ENCODE measurements around the gene ACADSB.

Gene ACADSB

GRCh38 chr10:123001370-123001769 is 7.4 kb upstream of the ACADSB start:
- in situ Hi-C loops (cut with MboI; ENCODE audit: low sequenced_read_pairs), result no loop called here

GRCh38 chr10:123004298-123004697 is 4.5 kb upstream of the ACADSB start:
- in situ Hi-C loops (cut with MboI; ENCODE audit: low sequenced_read_pairs), result no loop called here

GRCh38 chr10:123007558-123008354 is 1.1 kb upstream of the ACADSB start:
- in situ Hi-C loops (cut with MboI; ENCODE audit: low sequenced_read_pairs), result no loop called here

DNA sequence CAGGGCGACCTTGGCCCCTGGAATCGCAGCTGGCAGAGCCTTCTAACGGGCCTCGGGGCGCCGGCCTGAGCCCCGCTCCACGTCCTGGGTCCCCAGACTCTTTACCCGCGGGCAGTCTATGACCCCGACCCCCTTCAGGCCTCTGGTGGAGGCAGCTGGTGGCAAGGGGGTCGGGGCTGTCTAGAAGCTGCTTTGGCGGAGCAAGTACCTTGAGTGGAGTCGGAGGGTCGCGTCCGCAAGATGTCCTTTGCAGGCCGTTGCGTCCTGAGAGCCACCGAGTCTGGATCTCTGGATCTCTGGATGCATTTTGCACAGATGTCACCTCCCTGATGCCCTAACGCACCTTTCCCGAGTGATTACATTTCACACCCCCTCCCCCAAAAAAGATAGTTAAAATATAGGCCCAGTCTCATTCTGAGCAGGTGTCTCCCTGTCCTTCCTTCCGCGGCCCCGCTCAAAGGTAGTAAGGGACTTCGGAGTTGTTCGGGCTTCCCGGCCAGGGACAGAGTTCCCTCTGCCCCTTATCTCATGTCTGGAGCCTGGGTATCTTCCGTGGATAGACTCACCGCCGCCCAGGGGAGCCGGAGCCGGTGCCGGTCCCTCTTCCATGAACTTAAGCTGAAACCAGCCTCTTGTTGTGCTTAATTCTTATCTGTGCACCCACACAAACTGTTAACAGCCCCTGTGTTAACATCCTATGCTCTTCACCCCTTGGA is 457 bp downstream of the ACADSB start:
- in situ Hi-C loops (cut with MboI; ENCODE audit: low sequenced_read_pairs), result no loop called here

DNA sequence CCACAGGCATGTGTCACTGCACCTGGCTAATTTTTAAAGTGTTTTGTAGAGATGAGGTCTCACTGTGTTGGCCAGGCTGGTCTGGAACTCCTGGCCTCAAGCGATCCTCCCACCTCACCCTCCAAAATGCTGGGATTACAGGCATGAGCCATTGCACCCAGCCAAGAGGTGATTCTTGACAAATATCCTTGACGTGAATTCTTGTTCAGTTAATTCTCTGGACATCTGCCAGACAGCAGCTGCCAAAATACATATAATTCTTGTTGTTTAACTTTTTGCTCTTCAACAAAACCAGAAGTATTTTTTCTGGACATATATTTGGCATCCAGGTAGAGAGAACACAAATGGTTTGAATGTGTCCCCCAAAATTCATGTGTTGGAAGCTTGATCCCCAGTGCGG is 3.2 kb downstream of the ACADSB start:
- in situ Hi-C loops (cut with MboI; ENCODE audit: low sequenced_read_pairs), result no loop called here

- in situ Hi-C loops (cut with MboI; ENCODE audit: low sequenced_read_pairs), result no loop called here
These were observed 4.9 kb downstream of the ACADSB start for GRCh38 chr10:123013456-123014419.

GRCh38 chr10:123014772-123015171 is 6.0 kb downstream of the ACADSB start:
- in situ Hi-C loops (cut with MboI; ENCODE audit: low sequenced_read_pairs), result no loop called here

DNA sequence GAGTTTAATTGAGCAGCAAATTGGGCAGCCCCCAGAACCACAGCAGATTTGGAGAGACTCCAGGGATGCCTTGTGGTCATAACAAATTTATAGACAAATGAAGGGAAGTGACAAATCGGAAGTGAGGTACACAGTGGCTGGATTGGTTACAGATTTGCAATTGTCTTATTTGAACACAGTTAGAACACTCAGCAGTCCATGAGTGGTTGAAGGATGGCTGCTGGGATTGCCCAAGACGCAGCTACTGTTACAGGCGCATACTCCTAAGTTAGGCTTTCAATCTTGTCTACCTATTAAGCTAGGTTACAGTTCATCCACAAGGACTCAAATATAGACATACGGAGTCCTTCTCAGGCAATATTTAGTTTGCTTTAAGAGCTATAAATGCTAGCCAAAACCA is 7.4 kb downstream of the ACADSB start:
- in situ Hi-C loops (cut with MboI; ENCODE audit: low sequenced_read_pairs), result no loop called here

GRCh38 chr10:123017421-123018165 is 8.8 kb downstream of the ACADSB start:
- in situ Hi-C loops (cut with MboI; ENCODE audit: low sequenced_read_pairs), result no loop called here

GRCh38 chr10:123018531-123018930 is 9.7 kb downstream of the ACADSB start:
- in situ Hi-C loops (cut with MboI; ENCODE audit: low sequenced_read_pairs), result no loop called here

DNA sequence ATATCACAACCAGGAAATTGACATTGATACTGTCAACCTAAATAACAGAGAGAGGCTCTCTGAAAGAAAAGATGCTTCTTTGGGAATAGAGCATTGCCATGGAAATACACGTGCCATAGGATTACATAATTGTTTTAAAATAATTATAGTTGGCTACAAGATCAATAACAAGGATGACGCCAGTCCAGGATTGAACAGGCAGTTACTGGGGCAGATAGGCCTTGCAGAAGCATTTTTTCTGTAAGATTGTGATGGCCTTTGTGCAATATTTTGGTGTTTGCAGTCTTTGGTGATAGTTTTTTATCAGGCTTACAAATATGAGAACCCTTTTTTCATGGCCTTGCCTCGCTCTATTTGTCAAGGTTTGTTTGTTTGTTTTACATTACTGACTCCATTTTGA is 10.5 kb downstream of the ACADSB start:
- in situ Hi-C loops (cut with MboI; ENCODE audit: low sequenced_read_pairs), result no loop called here

DNA sequence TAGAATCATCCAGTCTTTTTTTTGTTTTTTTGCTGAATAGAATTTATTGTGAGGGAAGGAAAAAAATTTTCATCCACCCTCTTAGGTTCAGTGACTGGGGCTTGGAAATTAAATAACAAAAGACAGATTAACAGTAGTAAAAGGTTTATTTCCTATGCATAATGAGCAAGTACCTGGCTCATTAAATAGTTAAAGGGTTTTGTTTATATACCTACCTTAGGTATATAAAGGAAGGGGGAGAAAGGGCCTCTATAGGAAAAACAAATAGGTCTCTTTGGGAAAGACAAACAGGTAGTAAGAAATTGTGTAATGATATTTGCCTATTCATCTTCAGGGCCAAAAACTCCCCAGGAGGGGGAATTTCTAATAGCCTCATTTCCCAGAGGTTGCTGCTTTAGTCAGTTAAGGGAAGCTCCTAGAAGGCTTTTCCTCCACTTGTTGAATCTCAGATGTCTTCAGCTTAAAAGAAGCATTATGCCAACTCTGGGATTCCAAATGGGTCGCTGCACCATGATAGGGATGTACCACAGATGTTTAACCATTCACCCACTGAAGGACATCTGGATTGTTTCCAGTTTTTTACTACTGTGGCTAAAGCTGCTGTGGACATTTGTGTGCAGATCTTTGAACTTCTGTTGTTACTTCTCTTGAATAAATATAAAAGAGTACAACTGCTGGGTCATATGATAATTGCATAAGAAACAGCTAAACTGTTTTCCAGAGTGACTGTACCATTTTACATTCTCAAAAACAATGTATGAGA is 11.3 kb downstream of the ACADSB start:
- in situ Hi-C loops (cut with MboI; ENCODE audit: low sequenced_read_pairs), result no loop called here

DNA sequence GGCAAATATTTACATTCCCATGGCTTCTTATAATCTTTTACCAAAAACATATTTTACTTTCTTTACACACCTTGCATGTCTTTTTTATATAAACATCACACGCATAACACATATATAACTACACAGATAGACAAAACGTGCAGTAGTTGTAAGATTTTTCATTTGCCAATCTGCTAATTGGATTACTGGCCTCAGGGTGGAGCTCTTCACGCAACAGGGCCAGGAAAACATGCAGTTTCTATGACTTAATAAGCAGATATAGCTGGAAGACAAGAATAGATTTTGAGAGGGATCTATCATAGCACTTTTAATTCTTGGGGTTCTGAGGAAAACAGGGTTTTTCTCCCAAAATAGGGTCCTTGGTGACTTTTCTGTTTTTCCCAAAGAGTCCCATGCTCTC is 12.7 kb downstream of the ACADSB start:
- in situ Hi-C loops (cut with MboI; ENCODE audit: low sequenced_read_pairs), result no loop called here

GRCh38 chr10:123024540-123024939 is 15.7 kb downstream of the ACADSB start:
- in situ Hi-C loops (cut with MboI; ENCODE audit: low sequenced_read_pairs), result no loop called here

DNA sequence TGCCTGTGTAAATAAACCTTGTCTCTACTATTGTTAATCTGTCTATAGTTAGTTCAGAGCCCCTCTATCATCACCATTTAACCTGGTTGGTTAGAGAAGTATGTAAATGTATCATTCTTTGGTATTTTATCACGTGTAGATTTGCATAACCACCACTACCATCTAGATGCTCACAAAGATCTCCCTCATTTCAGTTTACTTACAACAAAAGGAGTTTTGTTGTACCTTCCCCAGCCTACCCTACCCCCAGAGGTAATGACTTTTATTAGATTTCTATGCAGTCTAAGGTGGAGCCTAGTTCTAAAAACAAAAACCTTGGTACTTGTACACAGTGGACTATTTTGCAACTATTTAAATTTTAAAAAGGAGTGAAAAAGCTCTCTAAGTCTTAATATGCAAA is 17.5 kb downstream of the ACADSB start:
- in situ Hi-C loops (cut with MboI; ENCODE audit: low sequenced_read_pairs), result loop anchor here (25.0 kb wide), 1 partner anchor 536 kb away; no protein-coding TSS in a partner anchor

DNA sequence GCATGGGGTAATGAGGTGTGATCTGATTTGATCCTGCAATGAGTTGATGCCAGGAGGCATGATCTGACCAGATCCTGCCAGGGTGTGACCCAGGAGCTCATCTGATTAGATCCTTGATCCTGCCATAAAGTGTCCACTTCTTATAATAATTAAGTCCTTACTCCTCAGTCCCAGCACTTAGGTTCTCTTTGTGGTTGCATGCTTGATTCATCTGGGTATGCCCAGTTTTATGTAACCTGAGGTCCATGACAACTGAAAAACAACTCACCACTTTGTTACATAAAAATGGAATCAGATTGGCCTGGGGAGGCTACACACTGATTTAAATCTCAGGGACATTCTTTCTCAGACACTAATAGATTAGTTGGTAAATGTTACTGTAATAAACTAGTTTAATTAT is 19.1 kb downstream of the ACADSB start:
- in situ Hi-C loops (cut with MboI; ENCODE audit: low sequenced_read_pairs), result loop anchor here (25.0 kb wide), 1 partner anchor 534 kb away; no protein-coding TSS in a partner anchor

- in situ Hi-C loops (cut with MboI; ENCODE audit: low sequenced_read_pairs), result loop anchor here (25.0 kb wide), 1 partner anchor 531 kb away; no protein-coding TSS in a partner anchor
These were observed 22.3 kb downstream of the ACADSB start for GRCh38 chr10:123031124-123031523.

DNA sequence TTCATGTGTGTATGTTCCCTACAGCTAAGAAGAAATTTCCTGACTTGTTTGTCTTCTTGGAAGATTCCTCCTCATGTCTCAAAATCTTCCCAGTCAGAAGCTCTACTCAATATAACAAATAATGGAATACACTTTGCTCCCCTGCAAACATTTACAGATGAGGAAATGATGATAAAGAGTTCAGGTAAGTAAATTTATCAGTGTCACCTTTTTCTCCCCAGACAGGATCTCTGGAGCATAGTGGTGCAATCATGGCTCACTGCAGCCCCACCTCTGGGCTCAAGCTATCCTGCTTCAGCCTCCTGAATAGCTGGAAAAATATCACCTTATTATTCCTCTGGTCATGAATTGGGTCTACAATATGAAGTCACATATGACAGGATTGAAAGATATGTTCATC is 25.5 kb downstream of the ACADSB start:
- in situ Hi-C loops (cut with MboI; ENCODE audit: low sequenced_read_pairs), result loop anchor here (25.0 kb wide), 1 partner anchor 528 kb away; no protein-coding TSS in a partner anchor

- in situ Hi-C loops (cut with MboI; ENCODE audit: low sequenced_read_pairs), result loop anchor here (25.0 kb wide), 1 partner anchor 527 kb away; no protein-coding TSS in a partner anchor
These were observed 26.8 kb downstream of the ACADSB start for GRCh38 chr10:123035467-123036086.
